GM10266 (cell line): ENCODE data around the gene TCHHL1.

ENCODE experiments used
- DNase-seq: peaks from one replicate; pipeline ENCODE4 v3.0.0; 2012; ENCODE audit errors: extremely low spot score
- TF ChIP-seq, protein P1 (sequence below): IDR thresholded peaks from 2 replicates; pipeline ENCODE4 v1.5.1; 2012; ENCODE audit warnings: mild to moderate bottlenecking, low read depth; ENCODE audit not compliant: control insufficient read depth, insufficient read depth; ENCODE audit errors: missing control alignments

Gene TCHHL1

DNA sequence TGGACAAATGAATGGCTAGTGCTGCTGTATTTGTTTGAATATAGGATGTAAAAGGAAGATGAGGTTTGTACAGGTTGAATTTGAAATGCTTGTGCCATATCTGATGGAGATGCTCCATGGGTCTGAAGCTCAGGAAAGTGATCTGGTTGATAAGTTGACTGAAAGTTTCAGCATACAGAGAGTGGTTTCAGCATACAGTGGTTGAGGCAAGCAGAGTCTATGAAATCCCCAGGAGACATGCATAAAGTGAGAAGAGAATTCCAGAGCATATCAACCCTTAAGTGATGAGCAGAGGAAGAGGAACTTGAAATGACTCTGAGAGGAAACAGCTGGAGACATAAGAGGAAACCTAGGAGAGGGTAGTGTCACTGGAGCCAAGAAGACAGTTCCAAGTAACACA is 21.7 kb downstream of the TCHHL1 start:
- DNase-seq = no peak
- TF ChIP-seq, protein P1, sequence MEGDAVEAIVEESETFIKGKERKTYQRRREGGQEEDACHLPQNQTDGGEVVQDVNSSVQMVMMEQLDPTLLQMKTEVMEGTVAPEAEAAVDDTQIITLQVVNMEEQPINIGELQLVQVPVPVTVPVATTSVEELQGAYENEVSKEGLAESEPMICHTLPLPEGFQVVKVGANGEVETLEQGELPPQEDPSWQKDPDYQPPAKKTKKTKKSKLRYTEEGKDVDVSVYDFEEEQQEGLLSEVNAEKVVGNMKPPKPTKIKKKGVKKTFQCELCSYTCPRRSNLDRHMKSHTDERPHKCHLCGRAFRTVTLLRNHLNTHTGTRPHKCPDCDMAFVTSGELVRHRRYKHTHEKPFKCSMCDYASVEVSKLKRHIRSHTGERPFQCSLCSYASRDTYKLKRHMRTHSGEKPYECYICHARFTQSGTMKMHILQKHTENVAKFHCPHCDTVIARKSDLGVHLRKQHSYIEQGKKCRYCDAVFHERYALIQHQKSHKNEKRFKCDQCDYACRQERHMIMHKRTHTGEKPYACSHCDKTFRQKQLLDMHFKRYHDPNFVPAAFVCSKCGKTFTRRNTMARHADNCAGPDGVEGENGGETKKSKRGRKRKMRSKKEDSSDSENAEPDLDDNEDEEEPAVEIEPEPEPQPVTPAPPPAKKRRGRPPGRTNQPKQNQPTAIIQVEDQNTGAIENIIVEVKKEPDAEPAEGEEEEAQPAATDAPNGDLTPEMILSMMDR = no peak

DNA sequence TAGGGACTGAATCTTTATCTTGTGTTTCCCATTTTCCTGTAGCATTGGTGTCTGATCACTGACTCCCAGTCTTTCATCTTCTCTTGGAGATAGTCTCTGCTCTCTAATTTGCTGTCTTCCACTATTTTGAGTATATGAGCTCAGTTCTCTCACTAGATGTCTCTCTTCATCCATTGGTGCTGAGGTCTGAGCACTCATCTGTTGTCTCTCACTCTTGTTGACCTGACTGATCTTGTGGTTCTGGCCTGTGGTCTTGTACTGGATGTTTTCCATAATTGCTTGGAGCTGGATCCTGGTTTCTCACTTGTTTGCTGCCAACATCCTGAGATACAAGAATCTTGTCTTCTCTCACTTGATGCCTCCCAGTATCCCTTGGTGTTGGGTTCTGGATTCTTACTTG is 26.9 kb downstream of the TCHHL1 start:
- TF ChIP-seq, protein P1 = no peak
- no peak for DNase-seq

DNA sequence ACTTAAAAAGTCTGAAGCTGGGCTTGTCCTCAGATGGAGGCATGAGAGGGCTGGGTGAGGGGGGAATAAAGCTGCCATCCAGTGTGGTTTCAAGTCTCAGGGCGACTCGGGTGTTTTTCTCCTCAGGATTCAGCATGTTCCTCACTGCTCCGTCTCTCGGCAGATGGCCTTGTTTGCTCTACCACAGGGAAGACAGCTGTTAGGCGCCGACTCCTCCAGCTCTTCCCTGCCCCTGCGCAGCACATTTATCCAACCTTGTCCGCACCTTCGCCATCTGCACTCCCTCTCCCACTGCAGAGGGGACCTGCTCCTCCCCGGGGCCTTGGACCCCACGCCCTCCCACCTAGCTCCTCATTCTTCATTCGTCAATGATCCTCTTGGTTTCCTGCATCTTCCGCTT is 35.5 kb downstream of the TCHHL1 start:
- DNase-seq = no peak
- TF ChIP-seq, protein P1 = no peak

DNA sequence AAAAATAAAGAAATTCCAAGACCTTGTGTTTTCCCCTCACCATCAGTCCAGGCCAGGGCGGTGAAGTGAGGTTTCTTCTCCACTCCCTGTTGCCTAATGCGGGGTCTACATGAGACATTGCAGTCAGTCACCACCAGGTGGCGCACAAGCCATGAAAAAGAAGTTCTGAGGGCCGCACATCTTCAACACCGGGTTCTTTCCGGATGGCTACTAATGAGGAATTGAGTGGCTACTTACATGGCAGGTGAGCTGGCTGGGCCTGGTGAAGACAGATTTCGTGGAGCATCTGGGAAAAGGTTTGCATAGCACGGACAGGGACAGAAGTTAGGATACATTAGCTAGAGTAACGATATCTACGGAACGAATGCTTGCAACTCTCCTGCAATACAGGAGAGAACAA is 36.3 kb downstream of the TCHHL1 start:
- TF ChIP-seq, protein P1 = peak; percentile 96
- peak; percentile 72 for DNase-seq

DNA sequence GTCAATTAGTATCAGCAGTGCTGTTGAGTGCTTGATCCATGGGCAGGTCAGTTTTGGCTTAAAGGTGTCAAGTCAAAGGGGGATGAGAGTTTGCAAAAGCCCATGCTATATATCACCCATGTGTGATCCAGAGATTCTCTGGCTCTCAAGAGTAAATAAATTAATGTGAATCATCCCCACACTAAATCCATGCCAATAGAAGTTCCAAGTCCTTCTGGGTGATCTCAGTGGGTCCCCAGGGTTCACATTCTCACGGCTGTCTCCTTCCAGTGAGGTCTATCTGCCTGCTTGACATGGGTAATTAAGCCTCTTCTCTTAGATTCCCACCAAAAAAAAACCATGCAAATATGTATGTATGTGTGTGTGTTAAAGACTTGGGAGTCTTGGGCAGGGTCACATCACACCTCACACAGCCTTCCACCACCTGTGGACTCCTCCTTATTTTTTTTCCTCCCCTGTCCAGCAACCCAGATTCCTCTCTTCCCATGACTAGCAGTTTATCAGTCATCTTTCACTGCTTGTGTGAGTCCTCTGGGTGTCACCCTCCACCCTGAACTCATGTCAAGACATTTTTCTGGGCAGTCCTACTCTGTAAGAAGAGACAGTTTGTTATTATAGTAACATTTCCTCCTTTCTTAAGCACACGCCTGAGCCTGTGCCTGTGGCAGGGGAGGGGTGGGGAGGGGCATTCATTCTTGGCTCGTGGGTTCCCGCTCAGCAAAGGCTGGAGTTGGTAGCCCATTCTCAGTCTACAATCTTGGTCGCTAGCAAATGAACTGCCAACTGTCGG is 37.8 kb downstream of the TCHHL1 start:
- TF ChIP-seq, protein P1 = no peak
- no peak for DNase-seq

DNA sequence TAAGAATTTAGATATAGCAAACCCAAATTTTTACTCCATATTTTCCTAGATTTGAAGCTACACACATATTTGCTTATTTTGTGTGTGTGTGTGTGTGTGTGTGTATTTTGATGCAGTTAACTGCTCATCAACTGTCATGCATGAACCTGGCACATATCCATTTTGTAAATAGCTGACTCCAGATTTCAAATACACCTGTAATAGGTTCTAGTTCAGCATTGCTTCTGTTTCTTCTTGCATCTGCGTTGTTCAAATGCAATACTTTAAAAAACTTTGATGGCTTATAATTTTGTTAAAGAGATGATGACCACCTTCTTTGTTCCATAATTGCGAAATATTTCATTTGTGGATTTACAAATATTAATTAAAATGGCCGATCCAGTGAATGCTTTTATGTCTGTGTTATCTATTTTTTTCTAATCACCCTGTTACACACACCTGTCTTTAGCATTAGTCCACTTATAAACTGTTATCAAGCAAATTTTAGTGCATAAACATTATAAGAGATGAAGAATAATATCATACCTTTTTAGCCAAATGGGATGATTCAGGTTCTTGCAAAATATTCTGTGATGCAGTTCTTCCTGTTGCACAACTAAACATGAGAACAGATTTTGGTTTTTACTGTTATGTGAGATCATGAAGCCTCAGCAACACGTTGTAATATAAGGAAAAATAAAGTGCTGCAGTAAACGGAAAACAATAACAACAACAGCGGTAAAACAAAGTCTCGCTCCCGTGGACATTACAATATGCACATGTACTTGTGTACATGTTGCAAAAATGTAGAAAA is 39.4 kb downstream of the TCHHL1 start:
- no peak for DNase-seq
- TF ChIP-seq, protein P1 = no peak

DNA sequence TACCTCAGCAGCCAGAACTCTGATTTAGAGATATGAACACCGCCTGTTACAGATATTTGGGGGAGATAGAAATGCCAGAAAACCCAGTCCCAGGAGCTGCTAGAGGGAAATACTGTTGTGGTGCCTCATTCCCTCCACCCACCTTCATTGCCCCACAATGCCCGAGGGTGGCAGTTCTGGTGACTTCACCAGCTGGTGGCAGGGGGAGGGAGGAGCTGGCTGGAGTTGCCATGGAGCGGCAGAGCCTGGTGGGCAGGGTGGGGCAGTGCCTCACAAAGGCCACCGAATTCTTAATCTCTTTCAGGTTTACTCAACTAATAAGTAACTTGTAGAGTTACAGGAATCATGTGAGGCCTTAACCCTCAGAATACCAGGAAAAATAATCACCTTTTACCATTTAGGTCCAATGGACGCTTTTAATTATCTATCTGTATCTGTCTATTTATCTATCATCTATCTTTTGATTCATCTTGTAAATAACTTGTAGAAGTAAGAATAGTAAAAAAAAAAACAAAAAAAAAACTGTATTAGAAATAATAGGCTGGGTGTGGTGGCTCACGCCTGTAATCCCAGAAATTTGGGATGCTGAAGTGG is 40.4 kb downstream of the TCHHL1 start:
- DNase-seq = no peak
- TF ChIP-seq, protein P1 = no peak
